Limb (tissue), 2 donors: ENCODE data around the gene SUMO3.

Experiments used
- DNase-seq, 2 donors: peaks; one replicate each; pipeline ENCODE4 v3.0.0-alpha.2; 2016; ENCODE audit errors: extremely low spot score in 2 of 2

The SUMO3 gene

GRCh38 chr21:44761011-44761729, 56.7 kb downstream of the SUMO3 start:
- DNase-seq: no peak

DNA sequence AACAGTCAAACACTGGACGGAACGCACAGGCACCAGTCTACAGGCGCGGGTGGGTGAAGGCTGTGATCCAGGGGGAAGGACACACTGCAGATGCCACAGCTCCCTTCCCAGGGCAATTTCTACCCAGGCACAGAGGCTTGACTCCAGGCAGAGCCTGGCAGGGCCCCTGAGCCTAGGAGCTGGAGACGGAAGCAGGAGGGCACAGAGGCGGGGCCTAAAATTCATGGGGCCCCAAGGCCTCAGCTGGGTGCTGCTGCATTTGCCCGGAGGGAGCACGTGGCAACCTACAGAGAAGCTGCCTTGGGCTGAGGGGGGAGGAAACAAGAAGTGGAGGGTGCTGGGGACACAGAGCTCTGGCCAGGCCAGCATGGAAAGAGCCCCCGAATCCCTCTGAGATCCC, 57.5 kb downstream of the SUMO3 start:
- no peak for DNase-seq

- no peak for DNase-seq
Observed at GRCh38 chr21:44759628-44760285, 58.1 kb downstream of the SUMO3 start.

GRCh38 chr21:44758781-44759627, 58.9 kb downstream of the SUMO3 start:
- no peak for DNase-seq

GRCh38 chr21:44758141-44758561, 59.7 kb downstream of the SUMO3 start:
- no peak for DNase-seq

GRCh38 chr21:44757731-44758130, 60.1 kb downstream of the SUMO3 start:
- no peak for DNase-seq

DNA sequence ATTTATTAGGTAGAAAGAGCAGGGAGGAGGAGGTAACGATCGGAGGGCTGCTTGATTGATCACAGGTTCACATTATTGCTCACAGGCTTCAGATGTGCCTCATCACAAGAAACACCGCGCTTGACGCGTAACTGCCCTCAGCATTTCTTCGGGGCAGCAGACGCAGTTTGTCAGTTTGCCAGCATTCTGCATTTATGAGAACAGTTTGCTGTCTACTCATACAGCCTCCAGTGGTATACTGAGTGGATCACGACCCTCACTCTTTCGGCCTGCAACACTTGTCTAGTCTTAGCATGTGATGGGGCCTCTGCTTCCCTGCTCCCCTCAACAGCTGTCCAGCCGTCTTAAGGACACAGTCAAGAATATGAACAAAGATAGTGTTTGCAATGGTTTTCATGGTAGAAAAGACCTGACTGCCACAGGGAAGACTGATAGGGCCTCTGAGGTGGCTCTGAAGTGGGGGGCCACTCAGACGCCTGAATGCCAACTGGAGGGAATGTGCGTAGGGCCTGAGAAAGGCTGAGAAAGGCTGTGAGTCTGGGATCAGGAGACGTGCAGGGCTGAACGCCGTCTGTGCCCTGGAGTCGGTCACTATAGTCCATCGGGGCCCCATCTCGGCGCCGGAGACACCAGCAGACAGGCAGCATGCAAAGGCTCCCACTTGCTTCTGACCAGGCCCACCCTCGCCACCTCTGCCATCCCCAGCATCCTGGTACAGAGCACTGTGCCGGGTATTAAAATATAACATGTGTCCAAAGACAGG, 61.3 kb downstream of the SUMO3 start:
- no peak for DNase-seq
